Caco-2 (cell line): Measurements from ENCODE around the gene GPR83. TPM values are rescaled to one million over a fixed set of nuclear protein-coding genes. Genes with fewer than 3 reads are reported as not detected.

ENCODE experiments used
- BruUV-seq: library from RNA; stranded (reverse); fragments of 400-500 nt; replicated peaks from 2 replicates; lab custom pipeline; 2021; lab: Mats Ljungman, UMichigan
- CTCF ChIA-PET: fragments of 300-600 bp; sonication (Branson Sonifier 250); formaldehyde crosslinking; loops from one replicate; lab custom pipeline; 2022; ENCODE audit warnings: antibody characterized with exemption; lab: Charles Lee
- POLR2A ChIA-PET: fragments of 300-600 bp; sonication (Branson Sonifier 250); formaldehyde crosslinking; loops from one replicate; lab custom pipeline; 2022; ENCODE audit warnings: antibody characterized with exemption; lab: Charles Lee
- DNase-seq, 2 experiments: peaks; one replicate each; pipeline versions ENCODE4 v3.0.0 to v3.0.0-alpha.2; 2020 to 2022
- H3K27me3 ChIP-seq: replicated peaks from 2 replicates; pipeline ENCODE4 v1.6.0; 2011; ENCODE audit warnings: low read length; ENCODE audit not compliant: control insufficient read depth, insufficient read depth
- H3K36me3 ChIP-seq: 2 replicates; pipeline ENCODE4 v1.5.1; 2011; ENCODE audit warnings: low read length; ENCODE audit not compliant: control insufficient read depth, insufficient read depth
- H3K4me1 ChIP-seq: fragments of 250-450 bp; sonication (Bioruptor Pico); 2 replicates; pipeline ENCODE4 v1.5.1; 2020; ENCODE audit warnings: mild to moderate bottlenecking
- H3K4me3 ChIP-seq: 2 replicates; pipeline ENCODE4 v1.5.1; 2011; ENCODE audit warnings: low read depth, mild to moderate bottlenecking, control low read depth, low read length
- H3K9me3 ChIP-seq: fragments of 250-450 bp; sonication (Bioruptor Pico); 2 replicates; pipeline ENCODE4 v1.5.1; 2020; ENCODE audit warnings: mild to moderate bottlenecking, moderate library complexity
- H3K27ac Mint-ChIP-seq: one replicate; pipeline ENCODE4 v1.8.0; 2022; ENCODE audit warnings: mixed read lengths; ENCODE audit not compliant: unreplicated experiment
- H3K27me3 Mint-ChIP-seq: one replicate; pipeline ENCODE4 v1.8.0; 2022; ENCODE audit warnings: mixed read lengths; ENCODE audit not compliant: insufficient read depth, unreplicated experiment
- H3K36me3 Mint-ChIP-seq: one replicate; pipeline ENCODE4 v1.8.0; 2022; ENCODE audit warnings: mild to moderate bottlenecking, mixed read lengths; ENCODE audit not compliant: insufficient read depth, unreplicated experiment
- H3K4me1 Mint-ChIP-seq: one replicate; pipeline ENCODE4 v1.8.0; 2022; ENCODE audit warnings: low read depth, mixed read lengths; ENCODE audit not compliant: unreplicated experiment
- H3K4me3 Mint-ChIP-seq: one replicate; pipeline ENCODE4 v1.8.0; 2022; ENCODE audit warnings: mild to moderate bottlenecking, moderate library complexity, mixed read lengths; ENCODE audit not compliant: unreplicated experiment
- H3K9me3 Mint-ChIP-seq: one replicate; pipeline ENCODE4 v1.8.0; 2022; ENCODE audit warnings: mixed read lengths; ENCODE audit not compliant: unreplicated experiment
- CTCF ChIP-seq, 2 experiments: fragments of 200-600 bp in 1 of 2; IDR thresholded peaks; 1 replicate in 1 of 2; 2 replicates in 1 of 2; pipeline versions ENCODE4 v1.5.1 to v1.8.0; 2011 to 2022; ENCODE audit warnings: antibody characterized with exemption in 1 of 2, control low read depth in 1 of 2, inconsistent platforms in 1 of 2, low read depth in 1 of 2, low read length in 1 of 2, mild to moderate bottlenecking in 1 of 2, moderate library complexity in 1 of 2; ENCODE audit not compliant: insufficient read depth in 1 of 2, severe bottlenecking in 1 of 2, unreplicated experiment in 1 of 2
- intact Hi-C: fragments of 100-400 bp; cut with micrococcal nuclease; formaldehyde crosslinking; loops from one replicate; pipeline ENCODE4 v1.10.0; 2022; ENCODE audit not compliant: unreplicated experiment
- total RNA-seq: library from RNA; stranded (reverse); gene quantifications from 2 replicates; pipeline ENCODE4 v1.2.3, GENCODE V29; 2022

GPR83 gene
- total RNA-seq, 1 experiment from 2014 or later: 2.7 TPM

DNA sequence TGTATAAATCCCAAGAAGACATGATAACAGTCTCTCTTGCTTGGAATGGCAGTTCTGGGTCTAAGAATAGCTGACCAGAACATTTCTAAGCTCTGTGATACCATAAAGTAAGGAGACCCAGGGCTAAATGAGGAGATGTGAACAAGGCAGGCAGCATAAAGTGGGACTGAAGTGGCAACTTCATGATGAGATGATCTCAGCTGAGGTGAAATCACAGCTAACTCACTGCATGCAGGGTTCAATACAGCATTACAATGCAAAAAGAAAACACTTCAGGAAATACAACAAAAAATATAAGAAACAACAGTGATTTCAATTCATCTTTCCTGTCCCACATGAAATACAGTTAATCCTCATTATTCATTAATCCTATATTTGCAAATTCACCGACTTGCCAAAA lies 47.8 kb upstream of the GPR83 start:
- Mint-ChIP-seq H3K9me3 (no peaks in the 10 kb centered on the region), H3K4me1 (no peaks in the 10 kb centered on the region), H3K36me3 (peaks cover 46% of the 10 kb centered on the region), H3K27ac (no peak overlapping the region), H3K4me3 (no peak overlapping the region), H3K27me3 (no peaks in the 10 kb centered on the region)
- BruUV-seq: no TSS peak
- 0 out of 2 replicates have a peak, but pooled peaks cover 1% of the 10 kb centered on the region for H3K36me3 ChIP-seq
- POLR2A ChIA-PET: no interaction called here
- H3K27me3 ChIP-seq: no peaks in the 10 kb centered on the region
- CTCF ChIA-PET: no interaction called here
- DNase-seq: no peak
- H3K4me1 ChIP-seq: peaks cover 5% of the 10 kb centered on the region; the same call in 1 of the 2 replicates
- no peaks in the 10 kb centered on the region for H3K9me3 ChIP-seq
- H3K4me3 ChIP-seq: no peak overlapping the region
- TF ChIP-seq CTCF (IDR thresholded peaks at IDR 0.05; ENCODE audit: insufficient read depth in 1 of 2, low read depth in 1 of 2, low read length in 1 of 2, severe bottlenecking in 1 of 2, unreplicated experiment in 1 of 2): no peak
- intact Hi-C loops: no loop called here

DNA sequence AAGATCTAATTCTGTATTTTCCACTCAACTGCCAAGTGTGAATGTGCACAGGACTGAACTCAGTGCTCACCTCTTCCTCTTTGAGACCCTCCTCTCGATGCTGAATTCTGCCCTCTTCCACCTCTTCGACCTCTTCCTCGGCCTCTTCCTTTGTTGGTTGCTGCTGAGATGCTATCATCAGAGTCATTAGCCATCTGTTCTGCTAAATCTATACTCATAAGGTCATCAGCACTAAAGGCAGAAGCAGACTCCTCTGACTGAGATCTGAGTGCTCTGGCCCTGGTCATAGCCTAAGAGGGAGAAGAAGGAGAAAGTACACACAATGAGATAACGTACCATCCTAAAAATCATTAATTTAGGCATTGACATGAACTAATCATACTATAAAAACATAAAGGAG lies 45.9 kb upstream of the GPR83 start:
- H3K36me3 Mint-ChIP-seq: peaks cover 55% of the 10 kb centered on the region
- no peaks in the 10 kb centered on the region for H3K9me3 ChIP-seq
- TF ChIP-seq CTCF (IDR thresholded peaks at IDR 0.05; ENCODE audit: insufficient read depth in 1 of 2, low read depth in 1 of 2, low read length in 1 of 2, severe bottlenecking in 1 of 2, unreplicated experiment in 1 of 2): no peak
- H3K27me3 ChIP-seq: no peaks in the 10 kb centered on the region
- no peaks in the 10 kb centered on the region for H3K9me3 Mint-ChIP-seq
- peaks cover 5% of the 10 kb centered on the region; the same call in 1 of the 2 replicates for H3K4me1 ChIP-seq
- no peak overlapping the region for H3K4me3 Mint-ChIP-seq
- BruUV-seq: no TSS peak
- ChIA-PET POLR2A (no interaction called here), CTCF (no interaction called here)
- H3K4me1 Mint-ChIP-seq: no peaks in the 10 kb centered on the region
- no peak overlapping the region for H3K4me3 ChIP-seq
- no peak overlapping the region for H3K27ac Mint-ChIP-seq
- DNase-seq: no peak
- no peaks in the 10 kb centered on the region for H3K27me3 Mint-ChIP-seq
- intact Hi-C loops: no loop called here
- H3K36me3 ChIP-seq: 0 out of 2 replicates have a peak, but pooled peaks cover 1% of the 10 kb centered on the region

GRCh38 chr11:94445641-94446040 lies 44.4 kb upstream of the GPR83 start:
- Histone ChIP-seq H3K4me1 (peaks cover 5% of the 10 kb centered on the region; the same call in 1 of the 2 replicates), H3K36me3 (0 out of 2 replicates have a peak, but pooled peaks cover 1% of the 10 kb centered on the region), H3K4me3 (no peak overlapping the region), H3K27me3 (no peaks in the 10 kb centered on the region), H3K9me3 (no peaks in the 10 kb centered on the region)
- H3K4me3 Mint-ChIP-seq: no peak overlapping the region
- H3K36me3 Mint-ChIP-seq: peaks cover 60% of the 10 kb centered on the region
- BruUV-seq: no TSS peak
- CTCF ChIA-PET: no interaction called here
- H3K9me3 Mint-ChIP-seq: no peaks in the 10 kb centered on the region
- POLR2A ChIA-PET: no interaction called here
- no peaks in the 10 kb centered on the region for H3K27me3 Mint-ChIP-seq
- no peak for TF ChIP-seq CTCF (IDR thresholded peaks at IDR 0.05; ENCODE audit: insufficient read depth in 1 of 2, low read depth in 1 of 2, low read length in 1 of 2, severe bottlenecking in 1 of 2, unreplicated experiment in 1 of 2)
- no peak overlapping the region for H3K27ac Mint-ChIP-seq
- no peaks in the 10 kb centered on the region for H3K4me1 Mint-ChIP-seq
- intact Hi-C loops: no loop called here
- DNase-seq: no peak
